K562 (cell line): ENCODE results near the gene ANKDD1A. TPM values are rescaled to one million over a fixed set of nuclear protein-coding genes. Genes with fewer than 3 reads are reported as not detected.
A peak's percentile ranks its signal among the peaks of the same experiment; 100 is the strongest.

ENCODE experiments used
- DPF2 ChIP-seq: fragments of 450-650 bp; IDR thresholded peaks from 2 replicates; pipeline ENCODE4 v1.6.1; 2016
- E2F3 ChIP-seq: fragments of 250-450 bp; sonication (Bioruptor Pico); IDR thresholded peaks from 2 replicates; pipeline ENCODE4 v1.4.0; 2020; ENCODE audit warnings: mild to moderate bottlenecking
- ERF ChIP-seq: fragments of 450-650 bp; formaldehyde crosslinking; IDR thresholded peaks from 2 replicates; pipeline ENCODE4 v1.4.0; 2020; ENCODE audit warnings: mild to moderate bottlenecking, mixed read lengths
- LEF1 ChIP-seq: fragments of 450-650 bp; IDR thresholded peaks from 2 replicates; pipeline ENCODE4 v1.6.1; 2016; ENCODE audit warnings: mild to moderate bottlenecking
- NFRKB ChIP-seq: fragments of 450-650 bp; IDR thresholded peaks from 2 replicates; pipeline ENCODE4 v1.6.1; 2016; ENCODE audit warnings: low read depth
- NONO ChIP-seq, 2 experiments: fragments of 200-400 bp in 1 of 2; fragments of 450-650 bp in 1 of 2; formaldehyde crosslinking in 1 of 2; IDR thresholded peaks; 2 replicates each; pipeline ENCODE4 v1.6.1; 2017; ENCODE audit warnings: low read depth in 2 of 2, mild to moderate bottlenecking in 2 of 2, moderate library complexity in 2 of 2, low read length in 1 of 2
- PKNOX1 ChIP-seq: fragments of 450-650 bp; IDR thresholded peaks from 2 replicates; pipeline ENCODE4 v1.6.1; 2016
- RBFOX2 ChIP-seq: fragments of 200-400 bp; formaldehyde crosslinking; IDR thresholded peaks from 2 replicates; pipeline ENCODE4 v1.6.1; 2017; ENCODE audit warnings: low read depth, mild to moderate bottlenecking, low read length, moderate library complexity
- RNF2 ChIP-seq: sonication (generic); IDR thresholded peaks from 2 replicates; pipeline ENCODE4 v1.6.1; 2016
- SAFB ChIP-seq: fragments of 200-400 bp; formaldehyde crosslinking; IDR thresholded peaks from 2 replicates; pipeline ENCODE4 v1.6.1; 2017; ENCODE audit warnings: low read depth, low read length, borderline replicate concordance
- TAF1 ChIP-seq: IDR thresholded peaks from 2 replicates; pipeline ENCODE4 v1.6.1; 2011; ENCODE audit warnings: mild to moderate bottlenecking, low read length, moderate library complexity; ENCODE audit not compliant: insufficient read depth, control insufficient read depth, severe bottlenecking; ENCODE audit errors: extremely low read depth
- TARDBP ChIP-seq: fragments of 450-650 bp; IDR thresholded peaks from 2 replicates; pipeline ENCODE4 v1.6.1; 2016
- TEAD1 ChIP-seq, 2 experiments: fragments of 450-650 bp in 1 of 2; sonication (generic) in 1 of 2; formaldehyde crosslinking; IDR thresholded peaks; 2 replicates each; pipeline versions ENCODE4 v1.4.0 to v1.8.0; 2020 to 2022; ENCODE audit warnings: mild to moderate bottlenecking in 2 of 2, missing genetic modification reagents in 1 of 2
- ZNF830 ChIP-seq: fragments of 250-450 bp; sonication (Bioruptor Pico); IDR thresholded peaks from 2 replicates; pipeline ENCODE4 v1.5.0; 2021; ENCODE audit warnings: mild to moderate bottlenecking
- polyA plus RNA-seq, 8 experiments: library from polyadenylated mRNA; depleted of rRNA in 4 of 8; stranded (reverse) in 5 of 8; unstranded in 3 of 8; fragments of >200 nt; fragmentation: Nextera tagmentation in 2 of 8; fragmentation: Illumina TruSeq in 1 of 8; extraction: Ambion mirVana in 2 of 8; extraction: Trizol in 1 of 8; gene quantifications; 2 replicates each; pipeline versions ENCODE4 v1.2.1 to v1.2.3, GENCODE V29; 2011 to 2014; ENCODE audit warnings: inconsistent platforms in 1 of 8, missing spikeins in 1 of 8
- total RNA-seq, 7 experiments: library from RNA; depleted of rRNA in 6 of 7; stranded (reverse); fragments of >200 nt in 6 of 7; fragmentation: Illumina TruSeq in 2 of 7; extraction: Trizol in 2 of 7; gene quantifications; 2 replicates each; pipeline versions ENCODE4 v1.2.1 to v1.2.3, GENCODE V29; 2011 to 2021; ENCODE audit warnings: low replicate concordance in 1 of 7
- TF ChIP-seq, protein P1 (sequence below): sonication (generic); formaldehyde crosslinking; IDR thresholded peaks from 2 replicates; pipeline ENCODE4 v1.9.0; 2022; ENCODE audit warnings: mild to moderate bottlenecking, missing genetic modification reagents
- TF ChIP-seq, protein P2 (sequence below): fragments of 450-650 bp; IDR thresholded peaks from 2 replicates; pipeline ENCODE4 v1.6.1; 2018; ENCODE audit not compliant: partially characterized antibody
- TF ChIP-seq, protein P3 (sequence below): fragments of 450-650 bp; formaldehyde crosslinking; IDR thresholded peaks from 2 replicates; pipeline ENCODE4 v1.4.0; 2020; ENCODE audit warnings: mild to moderate bottlenecking, moderate library complexity
- TF ChIP-seq, protein P4 (sequence below): fragments of 250-450 bp; sonication (Bioruptor Pico); IDR thresholded peaks from 2 replicates; pipeline ENCODE4 v1.4.0; 2020; ENCODE audit warnings: mild to moderate bottlenecking

The ANKDD1A gene
- total and polyA plus RNA-seq, 9 of the 15 experiments (the other 6 are each of a cell fraction or from before 2014, with no cell fraction given) = 0.08 to 0.80 (median 0.43) TPM

DNA sequence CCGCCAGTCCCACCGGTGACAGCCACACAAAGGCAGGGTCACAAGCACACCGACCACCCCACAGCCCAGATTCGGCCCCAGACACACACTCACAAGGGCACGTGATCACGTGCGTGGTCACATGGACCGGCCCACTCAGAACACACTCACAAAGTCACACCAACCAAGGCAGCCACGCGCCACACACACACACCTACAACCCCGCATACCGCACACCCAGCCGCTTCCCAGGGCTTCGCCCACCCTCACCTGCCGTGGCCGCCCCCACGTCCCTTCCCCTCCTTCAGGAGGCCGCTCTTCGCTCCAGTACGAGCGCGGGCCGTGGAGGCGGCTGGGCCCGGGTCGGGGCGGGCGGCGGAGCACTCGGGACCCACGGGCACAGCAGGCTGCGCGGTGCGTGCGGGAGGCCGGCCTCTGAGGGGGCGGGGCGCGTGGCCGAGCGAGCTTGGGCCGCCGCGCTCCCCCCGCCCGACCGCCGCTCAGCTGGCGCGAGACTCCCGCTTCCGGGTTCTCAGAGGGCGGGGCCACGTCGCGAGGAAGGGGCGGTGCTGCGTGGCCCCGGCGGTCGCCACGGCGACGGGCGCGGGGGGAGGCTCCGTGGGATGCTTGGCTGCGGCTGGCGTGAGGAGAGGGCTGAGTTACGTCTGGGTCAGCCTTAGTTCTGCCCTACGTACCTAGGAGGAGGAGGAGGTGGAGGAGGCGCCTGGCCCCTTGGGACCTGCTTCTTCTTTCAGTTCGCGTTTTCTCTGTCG is 77.9 kb downstream of the ANKDD1A start, which contains the start of gene SPG21 (continued):
- TF ChIP-seq PKNOX1 (no peak; the same call in 1 of the 2 replicates), TARDBP (peak; percentile 86; the same call in 1 of the 2 replicates), RBFOX2 (peak; percentile 90), NFRKB (peak; percentile 60; the same call in 1 of the 2 replicates), ZNF830 (CRISPR knock-in tag) (0 out of 2 replicates have a peak, but pooled peaks have one; percentile 61), TAF1 (peak; percentile 64), RNF2 (peak; percentile 18; the same call in 1 of the 2 replicates), ERF (peak; percentile 82), TEAD1 (CRISPR knock-in tag; IDR thresholded peaks at IDR 0.05) (peak in 1 of 2 experiments; percentile 31; a peak in 1 of 4 replicates), E2F3 (0 out of 2 replicates have a peak, but pooled peaks have one; percentile 51), LEF1 (peak; percentile 75), DPF2 (peak; percentile 48; the same call in 1 of the 2 replicates), NONO (IDR thresholded peaks at IDR 0.05; ENCODE audit: low read depth in 2 of 2, low read length in 1 of 2) (peak in 1 of 2 experiments; percentile 80; a peak in 2 of 4 replicates), SAFB (peak; percentile 64)
- TF ChIP-seq, protein P1, sequence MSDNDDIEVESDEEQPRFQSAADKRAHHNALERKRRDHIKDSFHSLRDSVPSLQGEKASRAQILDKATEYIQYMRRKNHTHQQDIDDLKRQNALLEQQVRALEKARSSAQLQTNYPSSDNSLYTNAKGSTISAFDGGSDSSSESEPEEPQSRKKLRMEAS (CRISPR knock-in tag) = peak; percentile 75
- TF ChIP-seq, protein P2, sequence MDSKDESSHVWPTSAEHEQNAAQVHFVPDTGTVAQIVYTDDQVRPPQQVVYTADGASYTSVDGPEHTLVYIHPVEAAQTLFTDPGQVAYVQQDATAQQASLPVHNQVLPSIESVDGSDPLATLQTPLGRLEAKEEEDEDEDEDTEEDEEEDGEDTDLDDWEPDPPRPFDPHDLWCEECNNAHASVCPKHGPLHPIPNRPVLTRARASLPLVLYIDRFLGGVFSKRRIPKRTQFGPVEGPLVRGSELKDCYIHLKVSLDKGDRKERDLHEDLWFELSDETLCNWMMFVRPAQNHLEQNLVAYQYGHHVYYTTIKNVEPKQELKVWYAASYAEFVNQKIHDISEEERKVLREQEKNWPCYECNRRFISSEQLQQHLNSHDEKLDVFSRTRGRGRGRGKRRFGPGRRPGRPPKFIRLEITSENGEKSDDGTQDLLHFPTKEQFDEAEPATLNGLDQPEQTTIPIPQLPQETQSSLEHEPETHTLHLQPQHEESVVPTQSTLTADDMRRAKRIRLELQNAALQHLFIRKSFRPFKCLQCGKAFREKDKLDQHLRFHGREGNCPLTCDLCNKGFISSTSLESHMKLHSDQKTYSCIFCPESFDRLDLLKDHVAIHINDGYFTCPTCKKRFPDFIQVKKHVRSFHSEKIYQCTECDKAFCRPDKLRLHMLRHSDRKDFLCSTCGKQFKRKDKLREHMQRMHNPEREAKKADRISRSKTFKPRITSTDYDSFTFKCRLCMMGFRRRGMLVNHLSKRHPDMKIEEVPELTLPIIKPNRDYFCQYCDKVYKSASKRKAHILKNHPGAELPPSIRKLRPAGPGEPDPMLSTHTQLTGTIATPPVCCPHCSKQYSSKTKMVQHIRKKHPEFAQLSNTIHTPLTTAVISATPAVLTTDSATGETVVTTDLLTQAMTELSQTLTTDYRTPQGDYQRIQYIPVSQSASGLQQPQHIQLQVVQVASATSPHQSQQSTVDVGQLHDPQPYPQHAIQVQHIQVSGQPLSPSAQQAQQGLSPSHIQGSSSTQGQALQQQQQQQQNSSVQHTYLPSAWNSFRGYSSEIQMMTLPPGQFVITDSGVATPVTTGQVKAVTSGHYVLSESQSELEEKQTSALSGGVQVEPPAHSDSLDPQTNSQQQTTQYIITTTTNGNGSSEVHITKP = peak; percentile 19
- TF ChIP-seq, protein P3, sequence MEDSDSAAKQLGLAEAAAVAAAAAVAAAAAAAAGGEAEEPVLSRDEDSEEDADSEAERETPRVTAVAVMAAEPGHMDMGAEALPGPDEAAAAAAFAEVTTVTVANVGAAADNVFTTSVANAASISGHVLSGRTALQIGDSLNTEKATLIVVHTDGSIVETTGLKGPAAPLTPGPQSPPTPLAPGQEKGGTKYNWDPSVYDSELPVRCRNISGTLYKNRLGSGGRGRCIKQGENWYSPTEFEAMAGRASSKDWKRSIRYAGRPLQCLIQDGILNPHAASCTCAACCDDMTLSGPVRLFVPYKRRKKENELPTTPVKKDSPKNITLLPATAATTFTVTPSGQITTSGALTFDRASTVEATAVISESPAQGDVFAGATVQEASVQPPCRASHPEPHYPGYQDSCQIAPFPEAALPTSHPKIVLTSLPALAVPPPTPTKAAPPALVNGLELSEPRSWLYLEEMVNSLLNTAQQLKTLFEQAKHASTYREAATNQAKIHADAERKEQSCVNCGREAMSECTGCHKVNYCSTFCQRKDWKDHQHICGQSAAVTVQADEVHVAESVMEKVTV (CRISPR knock-in tag) = no peak
- TF ChIP-seq, protein P4, sequence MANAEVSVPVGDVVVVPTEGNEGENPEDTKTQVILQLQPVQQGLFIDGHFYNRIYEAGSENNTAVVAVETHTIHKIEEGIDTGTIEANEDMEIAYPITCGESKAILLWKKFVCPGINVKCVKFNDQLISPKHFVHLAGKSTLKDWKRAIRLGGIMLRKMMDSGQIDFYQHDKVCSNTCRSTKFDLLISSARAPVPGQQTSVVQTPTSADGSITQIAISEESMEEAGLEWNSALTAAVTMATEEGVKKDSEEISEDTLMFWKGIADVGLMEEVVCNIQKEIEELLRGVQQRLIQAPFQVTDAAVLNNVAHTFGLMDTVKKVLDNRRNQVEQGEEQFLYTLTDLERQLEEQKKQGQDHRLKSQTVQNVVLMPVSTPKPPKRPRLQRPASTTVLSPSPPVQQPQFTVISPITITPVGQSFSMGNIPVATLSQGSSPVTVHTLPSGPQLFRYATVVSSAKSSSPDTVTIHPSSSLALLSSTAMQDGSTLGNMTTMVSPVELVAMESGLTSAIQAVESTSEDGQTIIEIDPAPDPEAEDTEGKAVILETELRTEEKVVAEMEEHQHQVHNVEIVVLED (CRISPR knock-in tag) = peak; percentile 94
